Fibroblast of mammary gland (primary cell): ENCODE measurements around the gene PACS2.

Experiments used
- DNase-seq: peaks from one replicate; pipeline ENCODE4 v3.0.0-alpha.2; 2010; ENCODE audit warnings: low read depth
- H3K4me3 ChIP-seq: 2 replicates; pipeline ENCODE4 v1.5.1; 2011; ENCODE audit warnings: low read depth, mild to moderate bottlenecking, low read length, moderate library complexity; ENCODE audit not compliant: control insufficient read depth
- CTCF ChIP-seq: conservative IDR thresholded peaks from 2 replicates; pipeline ENCODE4 v1.5.1; 2011; ENCODE audit warnings: low read depth, low read length, inconsistent platforms; ENCODE audit not compliant: control insufficient read depth, insufficient read depth

PACS2 gene

GRCh38 chr14:105348169-105348944, 33.8 kb downstream of the PACS2 start:
- no peak for TF ChIP-seq CTCF
- no peak overlapping the region for H3K4me3 ChIP-seq
- DNase-seq: no peak

GRCh38 chr14:105348945-105349699, 34.6 kb downstream of the PACS2 start:
- DNase-seq: no peak
- no peak for TF ChIP-seq CTCF
- H3K4me3 ChIP-seq: no peak overlapping the region

- no peak for DNase-seq
- no peak overlapping the region for H3K4me3 ChIP-seq
- no peak for TF ChIP-seq CTCF
These were observed 35.4 kb downstream of the PACS2 start for GRCh38 chr14:105349992-105350391.

- no peak for TF ChIP-seq CTCF
- DNase-seq: no peak
- no peak overlapping the region for H3K4me3 ChIP-seq
These were observed 36.1 kb downstream of the PACS2 start for GRCh38 chr14:105350450-105351244.

GRCh38 chr14:105351410-105351809, 36.9 kb downstream of the PACS2 start:
- TF ChIP-seq CTCF: no peak
- DNase-seq: no peak
- H3K4me3 ChIP-seq: no peak overlapping the region
